HG03039 (cell line): ENCODE data around the gene BLACAT1.

Experiments
- ATAC-seq: cut with Tn5 transposase; IDR thresholded peaks from one replicate; pipeline ENCODE4 v1.9.1; 2021; ENCODE audit warnings: mild to moderate bottlenecking, moderate library complexity; ENCODE audit not compliant: unreplicated experiment

BLACAT1 gene

GRCh38 chr1:205455581-205456382 lies at the start of gene BLACAT1:
Gene BLACAT1, minus strand, starts transcription at chr1:205456045.
- ATAC-seq = no peak

GRCh38 chr1:205505076-205505729 lies 49.4 kb upstream of the BLACAT1 start:
- ATAC-seq = no peak

- no peak for ATAC-seq
Observed at GRCh38 chr1:205504311-205505075, 48.6 kb upstream of the BLACAT1 start, which contains the start of gene CDK18. Gene CDK18, plus strand, starts transcription at chr1:205504669. Its CDS starts 18,499 bp downstream, at chr1:205523168.

- no peak for ATAC-seq
Observed at GRCh38 chr1:205502992-205503391, 47.1 kb upstream of the BLACAT1 start.

- no peak for ATAC-seq
Observed at GRCh38 chr1:205502111-205502810, 46.4 kb upstream of the BLACAT1 start.

GRCh38 chr1:205500240-205501233 lies 44.7 kb upstream of the BLACAT1 start:
- ATAC-seq = no peak

- no peak for ATAC-seq
Observed at GRCh38 chr1:205499789-205500188, 43.9 kb upstream of the BLACAT1 start.

GRCh38 chr1:205497351-205497750 lies 41.5 kb upstream of the BLACAT1 start:
- no peak for ATAC-seq

GRCh38 chr1:205496661-205497060 lies 40.8 kb upstream of the BLACAT1 start:
- no peak for ATAC-seq

- ATAC-seq = no peak
Observed at GRCh38 chr1:205495237-205495823, 39.5 kb upstream of the BLACAT1 start.

- ATAC-seq = no peak
Observed at GRCh38 chr1:205494115-205494514, 38.3 kb upstream of the BLACAT1 start.

- ATAC-seq = no peak
Observed at GRCh38 chr1:205493241-205494085, 37.6 kb upstream of the BLACAT1 start.

- ATAC-seq = no peak
Observed at GRCh38 chr1:205492774-205493173, 36.9 kb upstream of the BLACAT1 start.

GRCh38 chr1:205492201-205492667 lies 36.4 kb upstream of the BLACAT1 start:
- no peak for ATAC-seq

- no peak for ATAC-seq
Observed at GRCh38 chr1:205491794-205492193, 35.9 kb upstream of the BLACAT1 start.

GRCh38 chr1:205488074-205488723 lies 32.4 kb upstream of the BLACAT1 start:
- ATAC-seq = no peak

- no peak for ATAC-seq
Observed at GRCh38 chr1:205486258-205486657, 30.4 kb upstream of the BLACAT1 start.
